Mammary epithelial cell (primary cell): ENCODE measurements around the gene ZNF687.

ENCODE experiments used
- EZH2 ChIP-seq: IDR thresholded peaks from 2 replicates; pipeline ENCODE4 v1.6.1; 2012; ENCODE audit warnings: low read length, inconsistent platforms, borderline replicate concordance
- TF ChIP-seq, protein P1 (sequence below), 2 donors: IDR thresholded peaks in 1 of 2; conservative IDR thresholded peaks in 1 of 2; 2 replicates each; pipeline ENCODE4 v1.5.1; 2011 to 2012; ENCODE audit warnings: inconsistent platforms in 2 of 2, low read length in 2 of 2, mild to moderate bottlenecking in 2 of 2, control low read depth in 1 of 2, low read depth in 1 of 2; ENCODE audit not compliant: insufficient read depth in 1 of 2; ENCODE audit errors: extremely low read depth in 1 of 2

DNA sequence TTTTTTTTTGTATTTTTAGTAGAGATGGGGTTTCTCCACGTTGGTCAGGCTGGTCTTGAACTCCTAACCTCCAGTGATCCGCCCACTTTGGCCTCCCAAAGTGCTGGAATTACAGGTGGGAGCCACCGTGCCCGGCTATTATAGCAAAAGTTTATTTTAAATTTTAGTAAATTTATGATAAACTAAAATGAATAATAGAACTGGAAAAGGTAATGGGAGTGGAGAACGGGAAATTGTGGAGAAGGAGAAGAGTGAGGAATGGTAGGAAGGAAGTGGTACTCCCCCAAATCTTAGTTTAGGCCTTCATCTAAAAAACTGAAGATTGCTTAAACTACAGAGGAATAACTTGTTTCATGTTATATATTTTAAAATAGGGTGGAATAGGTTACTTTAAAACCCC lies 52.7 kb downstream of the ZNF687 start:
- TF ChIP-seq, protein P1, sequence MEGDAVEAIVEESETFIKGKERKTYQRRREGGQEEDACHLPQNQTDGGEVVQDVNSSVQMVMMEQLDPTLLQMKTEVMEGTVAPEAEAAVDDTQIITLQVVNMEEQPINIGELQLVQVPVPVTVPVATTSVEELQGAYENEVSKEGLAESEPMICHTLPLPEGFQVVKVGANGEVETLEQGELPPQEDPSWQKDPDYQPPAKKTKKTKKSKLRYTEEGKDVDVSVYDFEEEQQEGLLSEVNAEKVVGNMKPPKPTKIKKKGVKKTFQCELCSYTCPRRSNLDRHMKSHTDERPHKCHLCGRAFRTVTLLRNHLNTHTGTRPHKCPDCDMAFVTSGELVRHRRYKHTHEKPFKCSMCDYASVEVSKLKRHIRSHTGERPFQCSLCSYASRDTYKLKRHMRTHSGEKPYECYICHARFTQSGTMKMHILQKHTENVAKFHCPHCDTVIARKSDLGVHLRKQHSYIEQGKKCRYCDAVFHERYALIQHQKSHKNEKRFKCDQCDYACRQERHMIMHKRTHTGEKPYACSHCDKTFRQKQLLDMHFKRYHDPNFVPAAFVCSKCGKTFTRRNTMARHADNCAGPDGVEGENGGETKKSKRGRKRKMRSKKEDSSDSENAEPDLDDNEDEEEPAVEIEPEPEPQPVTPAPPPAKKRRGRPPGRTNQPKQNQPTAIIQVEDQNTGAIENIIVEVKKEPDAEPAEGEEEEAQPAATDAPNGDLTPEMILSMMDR (conservative IDR thresholded peaks at IDR 0.05 in 1 of 2, IDR thresholded peaks at IDR 0.05 in 1 of 2; ENCODE audit: extremely low read depth in 1 of 2, insufficient read depth in 1 of 2, low read depth in 1 of 2, low read length in 2 of 2): no peak
- no peak for TF ChIP-seq EZH2
